ENCODE results near the gene WNK3. TPM values are rescaled to one million over a fixed set of nuclear protein-coding genes. Genes with fewer than 3 reads are reported as not detected.

WNK3 gene
- total and polyA plus RNA-seq, 2 experiments from 2014 or later = 9.8 to 12.5 TPM

GRCh38 chrX:54166915-54167314 is 190.9 kb downstream of the WNK3 start:
- Histone ChIP-seq H4K20me1 (ENCODE audit: insufficient read depth, poor library complexity, severe bottlenecking) (no peaks in the 10 kb centered on the region), H3K9me3 (ENCODE audit: low read depth) (no peaks in the 10 kb centered on the region), H3K27me3 (no peaks in the 10 kb centered on the region), H3K79me2 (no peaks in the 10 kb centered on the region), H3K9me2 (replicated peaks; ENCODE audit: insufficient read depth) (no peaks in the 10 kb centered on the region), H3K27ac (no peak overlapping the region), H3K36me3 (replicated peaks; ENCODE audit: insufficient read depth, low read depth) (no peaks in the 10 kb centered on the region), H3K4me2 (no peak overlapping the region), H3K4me1 (ENCODE audit: insufficient read depth) (no peaks in the 10 kb centered on the region), H3K4me3 (no peak overlapping the region), H2AFZ (no peak overlapping the region)
- no peak for DNase-seq (ENCODE audit: low spot score)
- TF ChIP-seq EZH2phosphoT487 (IDR thresholded peaks at IDR 0.05; ENCODE audit: low read depth, severe bottlenecking, unreplicated experiment) = no peak
- no peak for TF ChIP-seq EZH2 (IDR thresholded peaks at IDR 0.05; ENCODE audit: borderline replicate concordance)
- no peak for TF ChIP-seq CTCF (IDR thresholded peaks at IDR 0.05; ENCODE audit: poor library complexity)
- 54% methylated on average over 4 of the region's 4 CpGs for WGBS (ENCODE audit: low lambda C conversion rate, missing lambda C conversion rate)

GRCh38 chrX:54157561-54157960 is 200.3 kb downstream of the WNK3 start:
- Histone ChIP-seq H2AFZ (no peak overlapping the region), H3K27me3 (no peaks in the 10 kb centered on the region), H3K9me3 (ENCODE audit: low read depth) (no peaks in the 10 kb centered on the region), H3K9me2 (replicated peaks; ENCODE audit: insufficient read depth) (no peaks in the 10 kb centered on the region), H3K79me2 (no peaks in the 10 kb centered on the region), H4K20me1 (ENCODE audit: insufficient read depth, poor library complexity, severe bottlenecking) (no peaks in the 10 kb centered on the region), H3K27ac (no peak overlapping the region), H3K4me3 (no peak overlapping the region), H3K4me1 (ENCODE audit: insufficient read depth) (no peaks in the 10 kb centered on the region), H3K4me2 (no peak overlapping the region), H3K36me3 (replicated peaks; ENCODE audit: insufficient read depth, low read depth) (no peaks in the 10 kb centered on the region)
- TF ChIP-seq CTCF (IDR thresholded peaks at IDR 0.05; ENCODE audit: poor library complexity) = no peak
- no peak for TF ChIP-seq EZH2phosphoT487 (IDR thresholded peaks at IDR 0.05; ENCODE audit: low read depth, severe bottlenecking, unreplicated experiment)
- TF ChIP-seq EZH2 (IDR thresholded peaks at IDR 0.05; ENCODE audit: borderline replicate concordance) = no peak
- DNase-seq (ENCODE audit: low spot score) = no peak

Small RNA genes within 50 kb of the gene (small RNA-seq; reads per million reads assigned to genes)
- gene AL589872.1 = not detected
- not detected for gene RNU6-434P

Other genes starting within 250 kb of the WNK3 start
- 2.3 and 2.6 TPM in 2 replicates for gene FAM120C, start 174.8 kb downstream of the WNK3 start, total RNA-seq
- 4.9 and 5.9 TPM in 2 replicates for gene FAM120C, start 174.8 kb downstream of the WNK3 start, polyA plus RNA-seq
- gene TSR2, start 82.4 kb upstream of the WNK3 start, total RNA-seq = 16.5 and 18.9 TPM in 2 replicates
- 58.4 and 58.8 TPM in 2 replicates for gene TSR2, start 82.4 kb upstream of the WNK3 start, polyA plus RNA-seq
- 4.7 and 9.0 TPM in 2 replicates for gene FGD1, start 138.2 kb upstream of the WNK3 start, total RNA-seq
- gene FGD1, start 138.2 kb upstream of the WNK3 start, polyA plus RNA-seq = 8.7 and 11.9 TPM in 2 replicates
- gene GNL3L, start 172.2 kb upstream of the WNK3 start, total RNA-seq = 26.5 and 31.5 TPM in 2 replicates
- gene GNL3L, start 172.2 kb upstream of the WNK3 start, polyA plus RNA-seq = 9.7 and 10.3 TPM in 2 replicates

All from hepatocyte (in vitro differentiated cells).